Choroid plexus epithelial cell (primary cell): ENCODE results near the gene CAMKV.

Source experiments
- DNase-seq: peaks from one replicate; pipeline ENCODE4 v3.0.0-alpha.2; 2010; ENCODE audit warnings: low read depth
- H3K4me3 ChIP-seq: 2 replicates; pipeline ENCODE4 v1.5.1; 2011; ENCODE audit warnings: low read depth, mild to moderate bottlenecking, control low read depth, low read length, moderate library complexity
- CTCF ChIP-seq: conservative IDR thresholded peaks from 2 replicates; pipeline ENCODE4 v1.5.1; 2011; ENCODE audit warnings: low read depth, mild to moderate bottlenecking, control low read depth, inconsistent platforms, low read length, moderate library complexity

CAMKV gene

GRCh38 chr3:49865198-49865784 lies 4.4 kb downstream of the CAMKV start:
- DNase-seq = no peak
- TF ChIP-seq CTCF = no peak
- no peak overlapping the region for H3K4me3 ChIP-seq

- no peak overlapping the region for H3K4me3 ChIP-seq
- TF ChIP-seq CTCF = no peak
- DNase-seq = no peak
Measured at GRCh38 chr3:49864505-49864904, 5.2 kb downstream of the CAMKV start.

- no peak for TF ChIP-seq CTCF
- H3K4me3 ChIP-seq = no peak overlapping the region
- no peak for DNase-seq
Measured at GRCh38 chr3:49859576-49860305, 10.0 kb downstream of the CAMKV start.

- H3K4me3 ChIP-seq = peak within 1 kb of the TSS; percentile 79
- peak; percentile 91 for DNase-seq
- TF ChIP-seq CTCF = no peak
Measured at GRCh38 chr3:49856181-49857005, 13.3 kb downstream of the CAMKV start, which contains the start of gene TRAIP. TRAIP (minus strand) TSS chr3:49856564; CDS start chr3:49856453, 111 bp downstream.

- H3K4me3 ChIP-seq = no peak overlapping the region
- no peak for TF ChIP-seq CTCF
- no peak for DNase-seq
Measured at GRCh38 chr3:49855662-49856061, 14.0 kb downstream of the CAMKV start.

- no peak for TF ChIP-seq CTCF
- DNase-seq = no peak
- no peak overlapping the region for H3K4me3 ChIP-seq
Measured at GRCh38 chr3:49845694-49846093, 24.0 kb downstream of the CAMKV start.
